ENCODE results near the gene FCER1G.

DNA sequence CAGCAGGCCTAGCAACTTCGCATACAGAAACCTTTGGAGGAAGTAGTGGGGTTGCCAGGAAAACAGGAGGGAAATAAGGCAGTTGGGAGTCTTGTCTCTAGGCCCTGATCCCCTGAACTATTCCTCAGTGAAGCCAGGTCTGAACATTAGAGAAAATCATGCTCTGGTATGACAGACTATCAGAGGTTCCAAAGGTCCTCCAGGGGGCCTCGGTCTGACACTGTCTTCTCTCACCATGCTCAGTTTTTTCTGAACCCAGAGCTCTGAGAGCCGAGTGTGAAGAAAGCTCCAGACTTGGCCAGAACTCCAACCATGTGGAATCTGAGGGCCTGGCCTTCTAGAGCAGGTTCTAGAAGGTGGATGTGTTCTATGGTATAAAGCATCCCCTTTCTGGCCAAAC is 14.8 kb downstream of the FCER1G start:
- TF ChIP-seq POLR2A (IDR thresholded peaks at IDR 0.05): no peak
- TF ChIP-seq, protein P1, sequence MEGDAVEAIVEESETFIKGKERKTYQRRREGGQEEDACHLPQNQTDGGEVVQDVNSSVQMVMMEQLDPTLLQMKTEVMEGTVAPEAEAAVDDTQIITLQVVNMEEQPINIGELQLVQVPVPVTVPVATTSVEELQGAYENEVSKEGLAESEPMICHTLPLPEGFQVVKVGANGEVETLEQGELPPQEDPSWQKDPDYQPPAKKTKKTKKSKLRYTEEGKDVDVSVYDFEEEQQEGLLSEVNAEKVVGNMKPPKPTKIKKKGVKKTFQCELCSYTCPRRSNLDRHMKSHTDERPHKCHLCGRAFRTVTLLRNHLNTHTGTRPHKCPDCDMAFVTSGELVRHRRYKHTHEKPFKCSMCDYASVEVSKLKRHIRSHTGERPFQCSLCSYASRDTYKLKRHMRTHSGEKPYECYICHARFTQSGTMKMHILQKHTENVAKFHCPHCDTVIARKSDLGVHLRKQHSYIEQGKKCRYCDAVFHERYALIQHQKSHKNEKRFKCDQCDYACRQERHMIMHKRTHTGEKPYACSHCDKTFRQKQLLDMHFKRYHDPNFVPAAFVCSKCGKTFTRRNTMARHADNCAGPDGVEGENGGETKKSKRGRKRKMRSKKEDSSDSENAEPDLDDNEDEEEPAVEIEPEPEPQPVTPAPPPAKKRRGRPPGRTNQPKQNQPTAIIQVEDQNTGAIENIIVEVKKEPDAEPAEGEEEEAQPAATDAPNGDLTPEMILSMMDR (IDR thresholded peaks at IDR 0.05): no peak
- no peak for TF ChIP-seq EP300 (IDR thresholded peaks at IDR 0.05)
- TF ChIP-seq POLR2AphosphoS5 (IDR thresholded peaks at IDR 0.05): no peak

Measured in sigmoid colon (tissue), 4 donors.